ENCODE data around the gene KRTAP10-1.
A peak's percentile ranks its signal among the peaks of the same experiment; 100 is the strongest.

KRTAP10-1 gene

GRCh38 chr21:44527156-44527982 lies 12.6 kb downstream of the KRTAP10-1 start:
- no peak for DNase-seq

- DNase-seq = no peak
Observed at GRCh38 chr21:44526096-44526997, 13.6 kb downstream of the KRTAP10-1 start.

- no peak for DNase-seq
Observed at GRCh38 chr21:44525391-44526095, 14.5 kb downstream of the KRTAP10-1 start.

GRCh38 chr21:44524414-44525371 lies 15.3 kb downstream of the KRTAP10-1 start:
- DNase-seq = no peak

GRCh38 chr21:44523567-44524413 lies 16.2 kb downstream of the KRTAP10-1 start:
- DNase-seq = no peak

- DNase-seq = no peak
Observed at GRCh38 chr21:44522753-44523204, 17.2 kb downstream of the KRTAP10-1 start.

GRCh38 chr21:44521928-44522752 lies 17.9 kb downstream of the KRTAP10-1 start:
- DNase-seq = no peak

- DNase-seq = no peak
Observed at GRCh38 chr21:44521301-44521927, 18.6 kb downstream of the KRTAP10-1 start.

GRCh38 chr21:44520326-44521300 lies 19.4 kb downstream of the KRTAP10-1 start:
- DNase-seq = no peak

- no peak for DNase-seq
Observed at GRCh38 chr21:44519346-44520325, 20.4 kb downstream of the KRTAP10-1 start.

- no peak for DNase-seq
Observed at GRCh38 chr21:44518686-44519085, 21.3 kb downstream of the KRTAP10-1 start.

- DNase-seq = peak; percentile 97
Observed at GRCh38 chr21:44517175-44517899, 22.7 kb downstream of the KRTAP10-1 start.

- no peak for DNase-seq
Observed at GRCh38 chr21:44516828-44517174, 23.2 kb downstream of the KRTAP10-1 start.

- DNase-seq = no peak
Observed at GRCh38 chr21:44516342-44516741, 23.7 kb downstream of the KRTAP10-1 start.

- DNase-seq = no peak
Observed at GRCh38 chr21:44515359-44516165, 24.4 kb downstream of the KRTAP10-1 start.
